H1 (cell line): ENCODE data around the gene ACTL8. TPM values are rescaled to one million over a fixed set of nuclear protein-coding genes. Genes with fewer than 3 reads are reported as not detected.

ENCODE experiments used
- CTCF ChIA-PET: fragments of 300-600 bp; sonication (Branson Sonifier 250); formaldehyde crosslinking; loops from one replicate; lab custom pipeline; 2021; ENCODE audit not compliant: partially characterized antibody; lab: Charles Lee
- POLR2A ChIA-PET: fragments of 300-600 bp; sonication (Branson Sonifier 250); formaldehyde crosslinking; loops from one replicate; lab custom pipeline; 2021; ENCODE audit warnings: inconsistent platforms; ENCODE audit not compliant: partially characterized antibody; lab: Charles Lee
- DNase-seq, 2 experiments: peaks; one replicate each; pipeline versions ENCODE4 v3.0.0 to v3.0.0-alpha.2; 2010 to 2022; ENCODE audit warnings: low spot score in 2 of 2, low read depth in 1 of 2, mixed read lengths in 1 of 2
- FAIRE-seq: peaks from 2 replicates; lab custom pipeline; 2011; peaks lifted over from hg19 to GRCh38; lab: Jason Lieb, UNC
- H2AFZ ChIP-seq: 2 replicates; pipeline ENCODE4 v1.8.1; 2012; ENCODE audit warnings: low read length, inconsistent platforms
- H2AK5ac ChIP-seq: 2 replicates; pipeline ENCODE4 v1.6.1; 2013; ENCODE audit warnings: low read depth, low read length
- H2BK120ac ChIP-seq: replicated peaks from 2 replicates; pipeline ENCODE3; 2013; ENCODE audit warnings: low read depth, low read length, inconsistent platforms
- H2BK12ac ChIP-seq: 2 replicates; pipeline ENCODE4 v1.6.1; 2013; ENCODE audit warnings: low read depth, low read length
- H2BK15ac ChIP-seq: 2 replicates; pipeline ENCODE4 v1.6.1; 2013; ENCODE audit warnings: low read length
- H2BK20ac ChIP-seq: 2 replicates; pipeline ENCODE4 v1.6.1; 2013; ENCODE audit warnings: low read length
- H2BK5ac ChIP-seq: 2 replicates; pipeline ENCODE4 v1.6.1; 2013; ENCODE audit warnings: low read depth, low read length
- H3K14ac ChIP-seq: 2 replicates; pipeline ENCODE4 v1.6.1; 2013; ENCODE audit warnings: inconsistent platforms; ENCODE audit not compliant: insufficient read length
- H3K18ac ChIP-seq: 2 replicates; pipeline ENCODE4 v1.6.1; 2013; ENCODE audit warnings: low read length; ENCODE audit errors: extremely low read depth
- H3K23ac ChIP-seq: 2 replicates; pipeline ENCODE4 v1.6.1; 2013; ENCODE audit warnings: inconsistent platforms; ENCODE audit not compliant: insufficient read length
- H3K23me2 ChIP-seq: 2 replicates; pipeline ENCODE4 v1.6.1; 2013; ENCODE audit warnings: low read depth, low read length
- H3K27ac ChIP-seq: 2 replicates; pipeline ENCODE4 v1.6.1; 2011; ENCODE audit warnings: low read depth, low read length, inconsistent platforms
- H3K27me3 ChIP-seq, 4 experiments: replicated peaks in 1 of 4; 1 replicate in 1 of 4; 2 replicates in 3 of 4; pipeline versions ENCODE4 v1.6.1 to v1.8.1; 2011 to 2013; ENCODE audit warnings: low read length in 3 of 4, mild to moderate bottlenecking in 3 of 4, inconsistent platforms in 2 of 4, mixed read lengths in 2 of 4, moderate library complexity in 1 of 4; ENCODE audit not compliant: control insufficient read depth in 3 of 4, insufficient read depth in 3 of 4; ENCODE audit errors: extremely low read depth in 1 of 4
- H3K36me3 ChIP-seq, 4 experiments: 2 replicates each; pipeline versions ENCODE4 v1.6.1 to v1.8.1; 2011 to 2013; ENCODE audit warnings: mild to moderate bottlenecking in 4 of 4, low read length in 3 of 4, moderate library complexity in 2 of 4, control low read depth in 1 of 4, inconsistent platforms in 1 of 4; ENCODE audit not compliant: insufficient read depth in 4 of 4, control insufficient read depth in 2 of 4
- H3K4ac ChIP-seq: replicated peaks from 2 replicates; pipeline ENCODE3; 2013; ENCODE audit warnings: low read length, low read depth, mixed read lengths, inconsistent platforms; ENCODE audit not compliant: insufficient read length
- H3K4me1 ChIP-seq, 4 experiments: replicated peaks in 1 of 4; 1 replicate in 1 of 4; 2 replicates in 3 of 4; pipeline versions ENCODE4 v1.6.1 to v1.8.1; 2011 to 2013; ENCODE audit warnings: low read length in 3 of 4, inconsistent platforms in 2 of 4, mixed read lengths in 1 of 4; ENCODE audit not compliant: insufficient read depth in 4 of 4, control insufficient read depth in 3 of 4
- H3K4me2 ChIP-seq, 2 experiments: 2 replicates each; pipeline versions ENCODE4 v1.6.1 to v1.8.1; 2011 to 2013; ENCODE audit warnings: low read depth in 2 of 2, low read length in 2 of 2, control low read depth in 1 of 2, inconsistent platforms in 1 of 2, mild to moderate bottlenecking in 1 of 2; ENCODE audit not compliant: insufficient read depth in 1 of 2
- H3K4me3 ChIP-seq, 4 experiments: fragments of 200-600, 300-600 bp in 1 of 4; sonication (generic), shearing (Covaris generic), sonication (Bioruptor Twin) in 1 of 4; 2 replicates each; pipeline versions ENCODE4 v1.5.1 to v1.8.1; 2011 to 2016; ENCODE audit warnings: low read length in 4 of 4, low read depth in 3 of 4, control low read depth in 2 of 4, inconsistent platforms in 2 of 4, mild to moderate bottlenecking in 2 of 4, mixed read lengths in 1 of 4, moderate library complexity in 1 of 4; ENCODE audit not compliant: insufficient read depth in 2 of 4; ENCODE audit errors: extremely low read depth in 1 of 4
- H3K56ac ChIP-seq: replicated peaks from 2 replicates; pipeline ENCODE3; 2013; ENCODE audit warnings: low read depth, mild to moderate bottlenecking, mixed read lengths, low read length, inconsistent platforms; ENCODE audit not compliant: insufficient read length
- H3K79me1 ChIP-seq: 2 replicates; pipeline ENCODE4 v1.6.1; 2013; ENCODE audit warnings: low read depth, low read length, control low read depth
- H3K79me2 ChIP-seq, 2 experiments: 2 replicates each; pipeline versions ENCODE4 v1.6.1 to v1.8.1; 2012 to 2013; ENCODE audit warnings: low read length in 2 of 2, mild to moderate bottlenecking in 2 of 2, inconsistent platforms in 1 of 2; ENCODE audit not compliant: insufficient read depth in 2 of 2, control insufficient read depth in 1 of 2
- H3K9ac ChIP-seq, 4 experiments: replicated peaks in 1 of 4; 1 replicate in 1 of 4; 2 replicates in 3 of 4; pipeline versions ENCODE4 v1.6.1 to v1.8.1; 2011 to 2013; ENCODE audit warnings: low read depth in 3 of 4, low read length in 3 of 4, control low read depth in 2 of 4, mild to moderate bottlenecking in 2 of 4, moderate library complexity in 2 of 4, inconsistent platforms in 1 of 4; ENCODE audit errors: extremely low read depth in 1 of 4
- H3K9me3 ChIP-seq, 2 experiments: 2 replicates each; pipeline versions ENCODE4 v1.6.1 to v1.8.1; 2012 to 2013; ENCODE audit warnings: mild to moderate bottlenecking in 2 of 2, moderate library complexity in 2 of 2, control low read depth in 1 of 2, inconsistent platforms in 1 of 2, low read depth in 1 of 2, low read length in 1 of 2, mixed read lengths in 1 of 2; ENCODE audit not compliant: insufficient read depth in 2 of 2
- H4K20me1 ChIP-seq, 2 experiments: replicated peaks in 1 of 2; 2 replicates each; pipeline versions ENCODE3 to v1.8.1; 2011 to 2013; ENCODE audit warnings: inconsistent platforms in 2 of 2, low read length in 2 of 2, mild to moderate bottlenecking in 1 of 2; ENCODE audit not compliant: insufficient read depth in 2 of 2, control insufficient read depth in 1 of 2
- H4K5ac ChIP-seq: 2 replicates; pipeline ENCODE4 v1.6.1; 2013; ENCODE audit warnings: low read length, low read depth, mixed read lengths, inconsistent platforms; ENCODE audit not compliant: insufficient read length
- H4K8ac ChIP-seq: 2 replicates; pipeline ENCODE4 v1.8.0; 2013; ENCODE audit warnings: mild to moderate bottlenecking, moderate library complexity, low read length, inconsistent platforms; ENCODE audit not compliant: insufficient read depth; ENCODE audit errors: extremely low read depth
- H4K91ac ChIP-seq: replicated peaks from 2 replicates; pipeline ENCODE3; 2013; ENCODE audit warnings: low read length, mixed read lengths, inconsistent platforms; ENCODE audit not compliant: insufficient read length
- ASH2L ChIP-seq: fragments of 200-600, 300-600 bp; sonication (generic); IDR thresholded peaks from one replicate; pipeline ENCODE4 v1.7.1; 2017; ENCODE audit warnings: low read length
- BACH1 ChIP-seq: IDR thresholded peaks from 2 replicates; pipeline ENCODE4 v1.6.1; 2012; ENCODE audit warnings: low read length, improper control_type of control experiment
- BCL11A ChIP-seq, 2 experiments: IDR thresholded peaks; one replicate each; pipeline ENCODE4 v1.6.1; 2011; ENCODE audit warnings: low read depth in 2 of 2, low read length in 2 of 2, mild to moderate bottlenecking in 2 of 2
- CHD1 ChIP-seq: IDR thresholded peaks from 2 replicates; pipeline ENCODE4 v1.6.1; 2012; ENCODE audit warnings: low read depth, low read length, improper control_type of control experiment
- CHD2 ChIP-seq: IDR thresholded peaks from 2 replicates; pipeline ENCODE4 v1.6.1; 2012; ENCODE audit warnings: low read length, improper control_type of control experiment
- HDAC2 ChIP-seq, 2 experiments: fragments of 300-600 bp in 1 of 2; sonication (generic) in 1 of 2; IDR thresholded peaks; 2 replicates each; pipeline ENCODE4 v1.6.1; 2011 to 2012; ENCODE audit warnings: low read depth in 2 of 2, low read length in 2 of 2, mild to moderate bottlenecking in 2 of 2, moderate library complexity in 2 of 2, borderline replicate concordance in 1 of 2, inconsistent platforms in 1 of 2
- JUN ChIP-seq: IDR thresholded peaks from 2 replicates; pipeline ENCODE4 v1.6.1; 2011; ENCODE audit warnings: low read depth, mild to moderate bottlenecking, improper control_type of control experiment, low read length
- JUND ChIP-seq: IDR thresholded peaks from 2 replicates; pipeline ENCODE4 v1.6.1; 2011; ENCODE audit warnings: mild to moderate bottlenecking, improper control_type of control experiment, low read length
- RXRA ChIP-seq: IDR thresholded peaks from 2 replicates; pipeline ENCODE4 v1.6.1; 2011; ENCODE audit warnings: low read depth, mild to moderate bottlenecking, low read length, moderate library complexity; ENCODE audit not compliant: insufficient read depth
- YY1 ChIP-seq: IDR thresholded peaks from 2 replicates; pipeline ENCODE4 v1.6.1; 2011; ENCODE audit warnings: low read depth, mild to moderate bottlenecking, low read length
- WGBS, 2 experiments: shearing (Covaris generic) in 1 of 2; methylation state at CpG; one replicate each; pipeline versions ENCODE4 v1.1.6 to v1.1.7; 2013 to 2015; ENCODE audit warnings: low lambda C conversion rate in 2 of 2, mixed read lengths in 2 of 2, inconsistent platforms in 1 of 2, low coverage in 1 of 2, missing lambda C conversion rate in 1 of 2; ENCODE audit not compliant: insufficient replicate concordance in 2 of 2, insufficient coverage in 1 of 2, insufficient read length in 1 of 2; ENCODE audit errors: extremely low coverage in 1 of 2, missing lambda C conversion rate in 1 of 2; 5-methylcytosine and 5-hydroxymethylcytosine counted together
- polyA plus RNA-seq, 7 experiments: library from polyadenylated mRNA; depleted of rRNA in 3 of 7; stranded (reverse) in 5 of 7; unstranded in 2 of 7; fragments of >200 nt in 5 of 7; fragments of 200-250 nt in 2 of 7; gene quantifications; 1 replicate in 5 of 7; 2 replicates in 1 of 7; 4 replicates in 1 of 7; pipeline versions ENCODE4 v1.2.1 to v1.2.3, GENCODE V29; 2011 to 2013; ENCODE audit warnings: missing spikeins in 2 of 7, mixed read lengths in 2 of 7
- total RNA-seq: library from RNA; stranded (reverse); fragmentation: NEBNext Ultra II Directional; extraction: Animal tissue kit (Norgen Biotek cat#: 25700); gene quantifications from 2 replicates; pipeline ENCODE4 v1.2.1, GENCODE V29; 2021
- TF ChIP-seq, protein P1 (sequence below): IDR thresholded peaks from 2 replicates; pipeline ENCODE4 v1.6.1; 2012; ENCODE audit warnings: inconsistent platforms
- TF ChIP-seq, protein P2 (sequence below): IDR thresholded peaks from 2 replicates; pipeline ENCODE4 v1.6.1; 2012; ENCODE audit warnings: inconsistent platforms
- TF ChIP-seq, protein P3 (sequence below): IDR thresholded peaks from 2 replicates; pipeline ENCODE4 v1.6.1; 2011; ENCODE audit warnings: low read length, improper control_type of control experiment

The ACTL8 gene
- total and polyA plus RNA-seq, 2 of the 8 experiments (the other 6 are each of a cell fraction or from before 2014, with no cell fraction given): 0.33 to 0.47 TPM

DNA sequence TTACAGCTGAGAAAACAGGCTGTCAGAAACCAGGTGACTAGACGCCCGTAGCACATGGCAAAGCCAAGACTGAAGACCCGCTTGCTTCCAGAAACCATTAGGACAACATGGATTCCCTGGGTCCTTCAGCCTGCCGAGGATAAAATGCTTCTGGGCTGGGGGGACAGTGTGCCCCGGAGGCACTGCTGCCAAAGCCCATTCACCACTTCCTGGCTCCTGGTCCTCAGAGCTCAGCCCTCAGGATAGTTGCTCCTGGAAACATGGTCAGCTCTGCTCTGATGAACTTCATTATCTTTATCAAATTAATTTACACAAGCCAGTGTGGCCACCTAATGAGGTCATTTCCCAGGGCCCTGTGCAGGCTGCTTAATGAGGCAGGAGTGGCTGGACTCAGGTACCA, 41.1 kb upstream of the ACTL8 start:
- ChIA-PET POLR2A (no interaction called here), CTCF (interaction anchor here (0.7 to 3.3 kb wide), 8 partner anchors 9 to 162 kb away, joined by 3 to 17 read pairs (median 6); no protein-coding TSS in a partner anchor)
- no peaks in the 10 kb centered on the region for H3K79me1 ChIP-seq
- H3K27me3 ChIP-seq: no peaks in the 10 kb centered on the region
- H3K4ac ChIP-seq: no peak overlapping the region
- no peaks in the 10 kb centered on the region for H4K20me1 ChIP-seq
- H3K36me3 ChIP-seq: no peaks in the 10 kb centered on the region
- no peak overlapping the region for H4K5ac ChIP-seq
- H2BK20ac ChIP-seq: no peak overlapping the region
- H3K23ac ChIP-seq: no peak overlapping the region
- H3K4me1 ChIP-seq: no peaks in the 10 kb centered on the region; a peak in 1 of 7 replicates
- no peak overlapping the region for H3K4me3 ChIP-seq
- H3K14ac ChIP-seq: no peak overlapping the region
- DNase-seq: no peak
- H3K9me3 ChIP-seq: peaks cover 4 to 17% of the 10 kb centered on the region in 2 experiments; a peak in 3 of 4 replicates
- H3K4me2 ChIP-seq: no peak overlapping the region
- peak overlapping the region; percentile 19 for H4K91ac ChIP-seq
- 88% methylated on average over 5 of the region's 5 CpGs; no CpG with 5 or more reads in 1 of the 2 experiments for WGBS, 2 experiments
- H3K23me2 ChIP-seq: no peaks in the 10 kb centered on the region
- H3K79me2 ChIP-seq: no peaks in the 10 kb centered on the region
- no peak overlapping the region for H3K9ac ChIP-seq
- H2AFZ ChIP-seq: no peak overlapping the region
- H3K27ac ChIP-seq: no peak overlapping the region
- no peak overlapping the region for H2BK12ac ChIP-seq
- H2BK5ac ChIP-seq: no peak overlapping the region
- H2BK15ac ChIP-seq: no peak overlapping the region
- no peak overlapping the region for H2AK5ac ChIP-seq
- no peak for FAIRE-seq
- no peak overlapping the region for H3K56ac ChIP-seq
- H3K18ac ChIP-seq: no peak overlapping the region
- no peak overlapping the region for H2BK120ac ChIP-seq
- H4K8ac ChIP-seq: 0 out of 2 replicates have a peak overlapping the region, but pooled peaks have one; percentile 14
- TF ChIP-seq JUND (no peak), BACH1 (no peak), JUN (no peak), CHD2 (no peak), YY1 (no peak), CHD1 (no peak), RXRA (no peak), HDAC2 (IDR thresholded peaks at IDR 0.05; ENCODE audit: borderline replicate concordance in 1 of 2, low read depth in 2 of 2, low read length in 2 of 2) (no peak), ASH2L (no peak), BCL11A (IDR thresholded peaks at IDR 0.05; ENCODE audit: low read depth in 2 of 2, low read length in 2 of 2) (no peak)
- TF ChIP-seq, protein P1, sequence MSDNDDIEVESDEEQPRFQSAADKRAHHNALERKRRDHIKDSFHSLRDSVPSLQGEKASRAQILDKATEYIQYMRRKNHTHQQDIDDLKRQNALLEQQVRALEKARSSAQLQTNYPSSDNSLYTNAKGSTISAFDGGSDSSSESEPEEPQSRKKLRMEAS: no peak
- TF ChIP-seq, protein P2, sequence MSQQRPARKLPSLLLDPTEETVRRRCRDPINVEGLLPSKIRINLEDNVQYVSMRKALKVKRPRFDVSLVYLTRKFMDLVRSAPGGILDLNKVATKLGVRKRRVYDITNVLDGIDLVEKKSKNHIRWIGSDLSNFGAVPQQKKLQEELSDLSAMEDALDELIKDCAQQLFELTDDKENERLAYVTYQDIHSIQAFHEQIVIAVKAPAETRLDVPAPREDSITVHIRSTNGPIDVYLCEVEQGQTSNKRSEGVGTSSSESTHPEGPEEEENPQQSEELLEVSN: no peak
- TF ChIP-seq, protein P3, sequence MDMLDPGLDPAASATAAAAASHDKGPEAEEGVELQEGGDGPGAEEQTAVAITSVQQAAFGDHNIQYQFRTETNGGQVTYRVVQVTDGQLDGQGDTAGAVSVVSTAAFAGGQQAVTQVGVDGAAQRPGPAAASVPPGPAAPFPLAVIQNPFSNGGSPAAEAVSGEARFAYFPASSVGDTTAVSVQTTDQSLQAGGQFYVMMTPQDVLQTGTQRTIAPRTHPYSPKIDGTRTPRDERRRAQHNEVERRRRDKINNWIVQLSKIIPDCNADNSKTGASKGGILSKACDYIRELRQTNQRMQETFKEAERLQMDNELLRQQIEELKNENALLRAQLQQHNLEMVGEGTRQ: no peak
